Stimulated activated CD8-positive, alpha-beta memory T cell treated with anti-CD3 and anti-CD28 coated beads, Interleukin-15, amount 100 ng/mL, for 48 hours (primary cell): ENCODE measurements around the gene SPOCD1.

Source experiments
- DNase-seq, 2 donors: peaks; one replicate each; pipeline ENCODE4 v3.0.0-alpha.2; 2020; ENCODE audit warnings: low read depth in 2 of 2

Gene SPOCD1

DNA sequence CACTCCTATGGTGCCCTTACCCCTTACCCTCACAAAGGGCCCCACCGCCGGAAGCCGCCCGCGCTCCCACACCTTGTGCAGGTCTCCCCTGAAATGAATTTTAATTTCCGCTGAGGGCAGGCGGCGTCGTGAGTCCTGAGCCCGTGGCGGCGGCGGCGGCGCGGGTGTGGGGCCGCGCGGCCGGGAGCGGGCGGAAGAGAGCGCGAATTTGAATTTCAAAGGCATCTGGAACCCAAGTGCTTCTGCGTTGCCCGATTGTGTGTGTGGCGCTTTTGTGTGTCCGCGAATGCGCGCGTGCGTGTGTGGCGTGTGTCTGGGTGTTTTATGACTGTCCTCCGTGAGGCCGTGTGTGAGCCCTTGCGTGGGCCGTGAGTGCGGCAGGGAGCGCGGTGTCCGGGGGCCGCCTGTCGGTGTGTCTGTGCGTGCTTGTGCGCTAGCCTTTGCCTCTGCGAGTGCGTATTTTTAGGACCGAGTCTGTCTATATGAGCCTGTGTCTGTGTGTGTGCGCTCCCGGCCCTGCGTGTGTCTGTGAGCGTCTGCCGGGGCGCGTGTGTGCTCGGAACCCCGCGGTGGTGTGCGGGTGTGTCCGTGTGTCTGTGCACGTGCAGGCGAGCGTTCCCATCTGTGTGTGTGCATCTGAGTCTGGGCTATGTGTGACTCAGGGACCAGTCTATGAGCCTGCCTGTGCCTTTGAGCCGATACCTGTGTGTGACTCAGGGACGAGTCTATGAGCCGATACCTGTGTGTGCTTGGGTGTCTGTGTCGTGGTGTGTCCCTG, 43.7 kb downstream of the SPOCD1 start:
- no peak for DNase-seq

DNA sequence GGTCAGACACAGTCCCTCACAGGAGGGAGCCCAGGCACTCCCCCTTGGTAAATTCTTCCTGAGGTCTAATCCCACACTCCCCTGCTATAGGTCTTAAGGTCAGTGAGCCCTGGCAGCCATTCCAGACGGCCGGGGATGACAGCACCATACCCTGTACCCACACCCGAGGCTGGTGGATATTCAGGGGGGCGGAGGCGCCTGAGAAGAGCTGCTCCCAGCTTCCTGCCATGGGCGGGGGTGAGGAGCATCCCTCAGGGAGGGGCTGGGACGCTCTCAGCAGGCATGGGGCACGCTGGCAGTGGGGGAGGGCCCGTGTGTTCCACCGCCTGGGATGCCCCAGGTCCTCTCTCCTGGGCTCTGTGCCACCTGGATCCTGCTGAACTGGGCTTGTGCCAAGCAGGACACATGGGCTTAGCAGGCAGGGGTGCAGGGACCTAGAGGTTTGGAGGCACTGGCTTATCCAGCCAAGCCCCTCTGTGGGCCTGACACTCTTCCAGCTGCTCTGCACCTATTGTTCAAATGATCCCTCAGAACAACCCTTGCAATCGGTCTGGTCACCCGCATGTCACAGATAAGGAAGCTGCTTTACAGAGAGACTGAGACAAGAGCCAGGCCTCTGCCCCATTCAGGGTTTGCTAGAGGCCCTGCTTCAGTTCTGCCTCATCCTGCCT, 46.0 kb downstream of the SPOCD1 start:
- no peak for DNase-seq

DNA sequence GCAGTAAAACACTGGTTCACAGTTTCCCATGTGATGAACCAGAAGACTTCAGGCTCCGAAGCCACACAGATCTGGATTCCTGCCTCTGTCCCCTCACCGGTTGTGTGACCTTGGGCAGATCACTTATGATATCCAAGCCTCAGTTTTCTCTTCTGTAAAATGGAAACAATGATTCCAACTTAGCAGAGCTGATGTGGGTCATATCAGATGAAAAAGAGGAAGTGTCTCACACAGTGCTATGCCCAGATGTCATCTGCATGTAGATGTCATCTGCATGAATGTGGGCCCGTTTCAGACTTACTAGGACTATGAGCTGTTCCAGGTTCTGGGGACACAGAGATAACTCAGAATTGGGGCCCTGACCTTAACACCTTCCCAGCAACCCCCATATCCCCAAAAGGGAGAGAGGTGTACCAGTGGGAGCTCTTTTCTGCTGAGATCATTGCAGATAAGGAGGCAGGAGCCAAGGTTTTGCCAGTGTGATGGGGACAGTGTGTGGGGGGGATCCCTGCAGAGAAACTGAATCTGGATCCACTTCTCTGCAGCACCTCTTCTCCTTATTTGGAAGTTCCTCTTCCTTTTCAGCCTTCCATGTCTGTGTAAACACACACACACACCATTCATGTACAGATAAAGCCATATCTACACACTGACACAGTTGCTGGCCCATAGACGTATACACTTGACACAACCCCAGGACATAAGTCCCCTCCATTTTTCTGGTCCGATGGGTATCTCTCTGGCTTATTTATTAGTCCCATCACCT, 46.7 kb downstream of the SPOCD1 start:
- DNase-seq = no peak

DNA sequence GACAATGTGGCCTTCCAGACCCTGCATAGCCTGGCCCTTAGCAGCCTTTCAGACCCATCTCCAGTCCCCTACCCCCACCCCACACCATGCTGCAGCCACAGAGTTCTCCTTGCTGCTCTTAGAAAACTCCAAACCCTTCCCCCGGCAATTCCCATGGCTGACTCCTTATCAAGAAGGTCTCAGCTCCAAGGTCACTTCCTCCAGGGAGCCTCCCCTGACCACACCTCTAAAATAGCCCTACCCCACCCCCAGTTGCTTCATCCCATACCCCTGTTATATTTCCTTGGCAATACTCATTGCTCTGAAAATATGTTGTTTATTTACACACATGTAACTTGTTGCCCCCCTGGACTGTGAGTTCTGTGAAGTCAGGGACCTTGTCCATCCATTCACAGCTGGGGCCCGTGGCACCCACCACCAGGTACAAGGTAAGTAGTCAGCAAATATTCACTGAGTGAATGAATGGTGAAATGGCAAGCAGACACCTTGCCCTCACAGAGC, 47.4 kb downstream of the SPOCD1 start:
- no peak for DNase-seq

DNA sequence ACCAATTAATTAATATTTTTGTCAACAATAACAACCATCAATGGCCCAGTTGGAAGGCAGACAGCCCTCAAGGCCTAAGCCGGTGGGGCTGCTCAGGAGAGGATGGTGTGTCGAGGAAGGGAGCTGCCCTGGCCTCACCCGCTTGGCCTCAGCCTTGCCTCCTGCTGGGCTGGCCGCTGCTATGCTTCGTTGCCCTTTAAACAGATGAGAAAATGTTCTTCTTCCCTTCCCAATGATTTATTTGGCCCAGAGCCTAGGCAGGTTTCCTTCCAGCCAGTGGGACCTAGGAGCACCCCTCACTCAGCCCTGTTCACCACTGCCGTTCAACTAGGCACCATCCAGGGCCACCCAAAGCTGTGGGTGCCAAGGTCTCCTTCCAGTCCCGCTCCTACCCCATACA, 48.6 kb downstream of the SPOCD1 start:
- no peak for DNase-seq

DNA sequence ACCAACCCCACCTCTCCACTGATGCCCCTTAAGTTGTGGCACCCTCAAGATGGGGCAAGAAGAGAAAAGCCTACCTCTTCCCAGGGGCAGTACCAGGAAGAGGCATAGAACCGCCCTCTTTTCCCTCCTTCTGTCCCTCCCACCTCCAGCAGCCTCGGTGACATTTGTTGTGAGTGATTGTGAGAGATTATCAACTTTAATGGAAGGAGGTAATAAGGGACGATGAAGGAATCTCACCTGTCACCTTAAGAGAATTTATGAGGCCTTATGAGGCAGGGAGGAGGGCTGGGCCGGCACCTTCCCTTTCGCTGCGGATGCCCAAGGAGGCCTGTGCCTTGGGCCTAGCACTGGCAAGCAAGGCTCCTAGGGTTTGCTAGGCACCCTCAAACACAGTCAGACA, 50.3 kb downstream of the SPOCD1 start:
- no peak for DNase-seq

DNA sequence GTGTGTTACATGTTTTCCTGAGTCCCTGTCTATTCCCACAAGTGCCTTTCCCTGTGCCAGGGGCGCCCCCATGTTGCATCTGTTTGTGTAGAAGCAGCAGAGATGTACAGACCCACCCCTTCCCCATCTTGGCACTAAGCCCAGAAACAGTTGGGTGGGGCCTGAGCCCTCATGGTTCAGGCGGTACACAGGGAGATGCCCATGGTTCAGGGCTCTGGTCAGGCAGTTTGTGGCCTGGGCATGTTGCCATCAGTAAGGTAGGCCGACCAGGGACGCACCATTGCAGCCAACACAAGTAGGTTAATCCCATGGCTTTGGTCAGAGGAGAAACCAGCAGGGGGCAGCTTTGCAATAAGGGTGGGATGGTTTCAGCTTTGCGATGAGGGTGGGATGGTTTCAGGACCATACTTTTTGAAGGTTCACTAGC, 50.8 kb downstream of the SPOCD1 start:
- DNase-seq = no peak

DNA sequence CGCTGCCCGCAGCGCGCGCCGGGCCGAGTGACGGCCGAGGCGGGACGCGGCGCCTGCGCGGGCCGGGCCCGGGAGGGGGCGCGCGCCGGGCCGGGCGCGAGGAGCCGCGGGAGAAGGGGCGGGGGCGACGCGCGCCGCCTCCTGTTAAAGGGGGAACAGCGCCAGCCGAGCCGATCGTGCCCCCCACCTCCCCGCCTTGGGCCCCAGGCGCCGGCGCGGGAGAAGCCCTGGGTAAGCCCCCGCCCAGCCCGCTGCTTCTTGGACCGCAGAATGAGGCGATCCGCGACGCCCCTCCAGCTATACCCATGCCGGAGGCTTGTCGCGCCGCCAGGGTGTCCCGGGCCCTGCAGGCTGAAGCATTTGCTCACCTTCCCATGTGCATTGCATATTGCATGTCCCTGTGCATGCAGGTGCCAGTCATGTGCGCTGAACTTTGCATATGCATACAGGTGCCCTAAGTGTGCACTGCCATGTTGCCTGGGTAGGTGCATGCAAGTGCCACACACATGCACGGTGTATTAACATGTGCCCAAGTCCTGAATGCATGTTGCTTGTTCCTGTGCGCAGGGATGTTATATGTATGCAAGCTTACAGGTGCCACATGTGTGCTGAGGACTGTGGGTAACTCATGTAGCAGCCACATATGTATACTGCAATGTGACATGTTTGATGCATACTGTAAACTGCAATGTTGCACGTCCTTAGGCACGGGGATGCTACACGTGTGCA, 51.3 kb downstream of the SPOCD1 start, which contains the start of gene ADGRB2:
Gene ADGRB2 (minus strand): TSS at position 29 of the 729 bp plus-strand sequence. CDS start 7,119 bp downstream, outside the sequence.
- DNase-seq = no peak

DNA sequence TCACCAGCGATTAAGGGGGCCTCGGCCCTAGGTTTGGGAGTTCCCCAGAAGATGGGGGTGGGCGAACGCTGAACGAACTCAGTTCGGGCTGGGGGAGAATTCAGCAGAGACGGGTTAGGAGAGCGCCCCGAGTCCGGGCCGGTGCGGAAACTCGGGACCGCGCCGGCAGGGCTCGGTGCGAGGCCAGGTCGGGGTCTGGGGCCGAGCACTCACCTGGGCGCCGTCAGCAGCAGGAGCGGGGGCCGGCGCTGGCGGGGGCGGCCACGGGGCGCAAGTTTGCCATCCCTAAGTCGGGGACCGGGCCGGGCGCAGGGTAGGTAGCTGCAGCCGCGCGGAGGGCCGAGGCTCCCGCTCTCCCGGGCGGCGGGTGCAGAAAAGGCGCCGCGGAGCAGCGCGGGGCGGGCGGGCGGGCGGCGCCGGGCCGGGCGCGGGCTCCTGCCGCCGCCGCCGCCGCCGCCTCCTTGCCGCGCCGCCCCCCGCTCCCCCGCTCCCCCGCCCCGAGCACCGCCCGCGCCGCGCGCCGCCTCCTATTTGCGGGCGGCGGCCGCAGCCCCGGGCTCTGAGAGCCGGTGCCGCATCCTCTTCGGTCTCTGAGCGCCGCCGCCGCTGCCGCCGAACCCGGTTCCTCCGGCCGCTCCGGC, 52.0 kb downstream of the SPOCD1 start:
- no peak for DNase-seq

DNA sequence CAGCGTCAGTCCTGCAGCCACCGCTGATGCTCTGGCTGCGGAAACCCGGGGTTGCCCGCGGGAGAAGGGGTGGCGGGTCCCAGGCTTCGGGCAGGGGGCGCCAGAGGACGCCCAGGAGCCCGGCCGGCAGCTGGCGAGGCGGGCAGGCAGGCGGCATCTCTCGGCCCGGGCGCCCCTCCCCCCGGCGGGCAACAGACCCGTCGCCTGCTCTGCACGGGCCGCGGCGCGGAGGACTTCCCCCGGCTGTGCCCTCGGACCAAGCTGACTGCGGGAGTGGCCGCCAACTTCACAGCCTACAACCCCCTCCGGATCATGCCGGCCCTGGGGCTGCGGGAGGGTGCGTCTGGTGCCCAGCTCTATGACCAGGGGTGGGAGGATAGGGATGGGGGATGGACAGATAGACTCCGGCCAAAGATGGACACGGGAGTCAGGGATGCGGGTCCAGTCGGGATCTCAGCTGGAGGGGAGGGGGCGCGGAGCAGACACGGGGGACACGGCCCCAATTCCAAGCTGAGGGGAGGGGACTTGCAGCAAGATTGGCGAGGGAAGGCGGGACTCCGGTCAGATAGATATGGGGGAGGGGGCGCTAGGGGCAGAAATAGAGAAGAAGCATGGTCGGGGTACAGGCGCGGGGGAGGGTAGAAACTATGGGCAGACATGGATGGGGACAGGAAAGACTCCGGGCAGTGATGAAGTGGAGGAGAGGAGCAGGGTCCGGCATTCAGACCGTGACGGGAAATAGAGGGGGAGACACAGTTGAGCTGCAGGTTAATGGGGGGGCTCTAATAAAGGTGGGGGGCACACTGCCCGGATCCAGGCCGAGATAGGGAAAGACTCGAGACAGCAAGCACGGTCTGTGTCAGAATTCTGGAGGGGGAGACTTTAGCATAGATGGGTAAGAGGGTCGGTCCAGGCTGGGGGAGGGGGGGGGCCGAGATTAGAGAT, 52.8 kb downstream of the SPOCD1 start:
- peak; percentile 34 to 64 for DNase-seq

DNA sequence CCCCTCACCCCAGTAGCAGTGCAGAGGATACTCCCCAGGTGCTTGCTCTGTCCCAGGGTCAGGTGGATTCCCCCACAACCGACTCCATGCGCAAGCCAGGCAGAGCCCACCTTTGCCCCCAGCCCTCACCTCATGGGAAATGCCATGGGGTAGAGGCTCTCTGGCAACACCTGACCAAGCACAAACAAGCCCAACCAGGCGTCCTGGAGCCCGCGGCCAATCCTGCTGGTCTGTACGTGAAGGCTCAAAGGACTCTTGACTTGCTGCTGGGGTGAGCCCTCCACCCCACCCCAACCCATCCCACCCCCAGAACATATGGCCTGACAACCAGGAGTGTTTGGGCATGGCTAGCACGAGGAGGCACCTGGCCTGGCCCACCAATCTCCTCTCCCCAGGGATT, 53.5 kb downstream of the SPOCD1 start:
- no peak for DNase-seq

DNA sequence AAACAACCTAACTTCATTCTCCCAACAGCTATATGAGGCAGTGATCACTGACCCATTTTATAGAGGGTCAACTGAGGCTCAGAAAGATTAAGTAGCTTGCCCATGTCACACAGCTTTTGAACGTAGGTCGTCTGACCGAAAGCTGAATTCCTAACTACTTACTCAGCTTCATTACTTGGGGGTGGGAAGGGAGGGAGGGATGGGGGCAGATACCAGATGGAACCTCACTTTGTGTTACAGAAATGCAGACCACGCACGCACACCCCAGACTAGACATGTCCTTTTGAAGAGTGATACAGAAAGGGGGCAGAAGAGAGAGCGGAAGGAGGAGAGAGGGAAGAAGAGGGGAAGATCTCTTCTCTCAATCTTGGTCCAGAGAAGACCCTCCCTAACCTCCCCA, 53.9 kb downstream of the SPOCD1 start:
- DNase-seq = no peak

DNA sequence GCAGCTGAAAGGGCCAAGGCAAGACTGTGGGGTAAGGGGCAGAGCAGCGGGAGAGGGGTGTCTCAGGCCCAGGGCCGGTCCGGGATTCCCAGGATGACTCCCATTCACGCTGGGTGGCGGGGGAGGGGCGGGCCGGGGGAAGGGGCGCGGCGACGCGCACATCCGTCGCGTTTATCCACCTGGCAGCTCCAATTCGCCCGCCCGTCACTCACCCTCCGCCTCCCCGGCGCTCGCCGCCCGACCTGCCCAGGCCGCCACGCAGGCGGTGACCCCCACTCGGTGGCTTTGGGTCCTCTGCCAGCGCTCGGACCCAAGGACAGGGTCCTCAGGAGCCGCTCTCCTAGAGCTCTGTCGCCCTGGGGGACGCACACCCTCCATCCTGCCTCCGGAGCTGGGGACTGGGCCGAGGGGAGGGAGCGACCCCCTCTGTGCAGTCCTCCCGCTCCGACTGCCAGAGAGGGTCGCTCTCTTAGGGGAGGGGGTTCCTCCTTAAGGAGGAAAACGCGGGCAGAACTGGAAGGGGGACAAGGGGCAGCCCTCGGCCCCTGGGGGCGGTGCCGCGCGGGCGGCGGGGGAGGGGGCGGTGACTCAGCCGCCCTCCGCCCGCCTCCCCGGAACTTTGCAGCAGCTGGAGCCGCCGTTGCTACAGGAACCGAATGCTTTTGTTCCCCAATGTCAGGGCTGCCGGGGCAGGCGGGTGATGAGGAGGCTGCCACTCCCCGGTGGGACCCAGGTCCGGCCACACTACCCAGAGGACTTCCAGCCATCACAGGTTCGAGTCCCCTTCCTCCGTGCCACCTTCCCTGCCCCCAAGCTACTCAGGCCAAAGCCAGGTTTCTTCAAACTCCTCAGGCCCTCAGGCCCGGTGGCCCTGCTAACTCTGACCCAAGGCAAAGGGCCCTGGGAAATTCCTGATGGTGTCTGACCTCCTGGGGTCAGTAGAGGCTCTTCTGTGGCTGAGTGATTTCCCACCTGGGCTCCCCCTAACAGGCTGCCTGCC, 55.1 kb downstream of the SPOCD1 start:
- DNase-seq = peak in 1 of 2 donors; percentile 36

DNA sequence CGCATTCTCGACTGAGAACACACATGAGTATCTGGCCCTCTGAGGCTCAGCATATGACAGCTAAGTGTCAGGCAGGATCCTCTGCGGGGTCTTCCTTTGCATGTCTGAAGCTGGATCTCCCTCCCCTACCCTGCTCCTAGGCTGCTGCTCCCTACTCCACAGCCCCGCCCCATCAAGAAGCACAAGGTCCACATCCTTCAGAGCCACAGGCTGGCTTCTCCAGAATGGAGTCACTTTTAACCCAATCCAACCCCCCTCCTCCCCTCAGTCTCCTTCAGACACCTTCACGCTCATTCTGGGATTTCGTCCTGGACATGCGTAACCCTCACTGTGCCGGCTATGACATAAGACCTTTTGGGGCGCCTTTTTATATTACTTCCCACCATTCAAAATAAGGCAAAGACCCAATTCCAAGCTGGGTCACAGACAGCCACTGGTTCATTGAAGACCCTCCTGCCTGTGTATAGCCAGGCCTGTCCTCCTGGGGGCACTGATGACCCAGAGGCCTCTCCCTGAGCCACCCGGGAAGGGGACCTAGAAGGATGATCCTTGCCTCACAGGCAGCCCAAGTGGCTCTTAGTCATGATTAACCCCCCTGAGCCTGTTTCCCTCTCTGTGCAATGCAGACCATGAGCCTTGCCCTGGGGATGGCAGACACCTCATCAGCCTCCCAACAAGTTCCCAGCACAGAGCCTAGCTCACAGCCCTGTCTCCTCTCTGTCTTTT, 56.4 kb downstream of the SPOCD1 start:
- no peak for DNase-seq

DNA sequence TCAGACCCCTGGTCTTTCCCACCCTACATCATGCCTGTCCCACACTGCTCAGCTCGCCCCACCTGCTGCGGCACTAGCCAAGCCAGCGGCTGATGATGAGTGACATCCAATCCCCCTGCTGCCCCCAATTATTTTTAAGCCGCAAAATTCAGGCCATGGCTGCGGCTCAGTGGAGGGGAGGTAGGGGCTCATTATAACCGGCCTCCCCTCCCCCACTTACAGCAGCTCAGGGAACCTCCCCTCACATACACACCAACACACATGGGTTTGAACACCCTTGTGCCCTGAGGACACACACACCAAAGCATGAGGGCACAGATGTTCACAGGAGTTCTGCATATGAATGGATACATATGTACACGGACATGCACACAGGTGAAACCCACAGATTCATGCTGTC, 57.0 kb downstream of the SPOCD1 start:
- no peak for DNase-seq

DNA sequence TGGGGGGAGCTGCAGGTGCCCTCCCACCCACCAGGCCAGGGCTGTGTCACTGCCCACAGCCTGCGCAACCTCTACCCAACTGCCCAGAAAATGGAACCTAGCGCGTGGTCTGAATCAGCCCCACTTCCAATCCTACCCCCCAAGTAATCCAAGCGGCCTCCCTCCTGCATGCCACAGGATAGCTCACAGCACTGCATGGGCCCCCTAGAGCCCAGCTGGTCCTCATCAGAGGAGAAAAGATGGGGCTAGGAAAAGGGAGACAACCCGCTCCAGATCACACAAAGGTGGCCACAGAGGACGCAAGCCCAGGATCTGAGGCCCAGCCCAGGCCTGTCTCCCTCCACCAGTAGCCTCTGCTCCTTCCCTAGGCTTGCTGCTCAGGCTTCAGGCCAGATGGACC, 57.8 kb downstream of the SPOCD1 start:
- DNase-seq = no peak

DNA sequence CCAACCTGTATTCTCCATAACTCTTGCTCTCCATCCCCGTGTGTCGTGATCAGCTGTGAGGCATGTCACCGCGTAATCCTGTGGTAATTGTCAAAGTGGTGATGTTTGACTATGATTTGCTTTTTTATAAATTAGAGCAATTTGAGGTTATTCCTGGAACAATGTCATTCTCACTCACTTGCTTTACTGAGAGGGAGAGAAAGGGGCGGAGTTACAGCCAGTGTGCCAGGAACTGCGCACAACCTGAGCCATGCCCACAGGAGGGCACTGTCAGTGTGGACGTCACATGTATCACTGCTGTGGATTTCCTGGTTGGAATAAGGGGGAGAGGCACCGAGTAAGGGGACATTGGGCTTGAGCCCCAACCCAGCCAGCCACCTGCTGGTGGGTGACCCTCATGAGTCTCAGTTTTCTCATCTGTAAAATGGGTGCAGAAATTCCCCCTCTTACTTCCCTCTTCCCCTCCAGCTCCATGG, 58.6 kb downstream of the SPOCD1 start:
- no peak for DNase-seq

DNA sequence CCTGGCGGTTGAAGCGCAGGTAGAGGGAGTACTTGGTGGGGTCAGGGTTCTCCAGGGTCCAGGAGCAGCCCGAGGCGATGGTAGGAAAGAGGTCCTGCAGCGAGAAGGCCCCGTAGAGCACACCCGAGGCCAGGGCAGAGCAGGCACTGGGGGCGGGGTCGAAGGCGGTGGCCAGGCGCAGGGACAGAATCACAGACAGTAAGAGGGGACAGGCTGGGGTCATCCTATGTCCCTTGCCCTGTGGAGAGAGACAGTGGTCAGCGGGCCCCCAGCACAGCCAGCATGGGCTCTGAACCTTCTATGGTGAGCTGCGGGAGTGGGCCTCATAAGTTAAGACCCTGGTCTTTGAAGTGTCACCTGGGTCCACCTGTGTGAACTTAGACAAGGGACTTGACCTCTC, 59.2 kb downstream of the SPOCD1 start:
- DNase-seq = no peak
